Measurements from ENCODE around the gene PFKFB3.
"Not testable (repeated sequence)": the region's sequence is repeated elsewhere in the genome, so short reads cannot be mapped to it uniquely, and the experiment has no call there.

The PFKFB3 gene

DNA sequence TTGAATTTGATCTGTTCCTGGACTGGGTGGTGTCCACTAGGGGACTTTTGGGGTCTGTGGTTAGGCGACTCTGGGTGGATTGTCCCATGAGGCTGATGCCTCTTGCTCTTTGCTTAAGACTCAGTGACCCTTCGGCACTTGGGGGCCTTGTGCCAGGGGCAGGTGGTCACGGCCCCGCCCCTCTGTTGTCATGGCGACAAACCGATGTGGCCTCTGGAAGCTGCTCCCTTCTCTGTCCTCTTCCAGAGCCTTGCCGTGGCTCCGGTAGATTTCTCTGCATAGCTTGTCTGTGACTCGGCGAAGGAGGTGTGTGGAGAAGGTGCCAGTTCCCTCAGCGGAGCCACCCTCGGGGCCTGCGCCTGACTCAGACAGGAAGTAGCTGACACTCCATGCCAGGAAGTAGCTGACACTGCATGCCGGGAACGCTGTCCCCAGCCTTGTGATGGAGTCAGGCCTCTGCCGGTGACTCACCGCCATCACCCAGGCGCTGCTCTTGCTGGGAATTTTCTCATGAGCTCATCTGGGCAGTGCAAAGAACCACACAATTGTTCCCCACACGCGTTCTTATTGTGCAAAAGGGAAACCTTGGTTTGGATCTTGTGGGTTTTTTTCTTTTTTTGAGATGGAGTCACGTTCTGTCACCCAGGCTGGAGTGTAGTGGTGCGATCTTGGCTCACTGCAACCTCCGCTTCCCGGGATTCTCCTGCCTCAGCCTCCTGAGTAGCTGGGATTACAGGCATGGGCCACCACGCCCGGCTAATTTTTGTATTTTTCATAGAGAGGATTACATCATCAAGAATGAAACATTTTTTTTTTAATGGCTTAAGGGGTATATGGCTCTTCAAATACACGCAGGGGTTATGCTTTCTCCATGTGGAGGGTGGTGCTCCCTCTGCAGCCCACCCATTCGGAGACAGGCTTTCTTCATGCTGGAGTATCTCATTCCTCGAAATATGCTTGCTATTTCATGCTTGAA, 72.6 kb downstream of the PFKFB3 start:
- no peak for FAIRE-seq

GRCh38 chr10:6276356-6276755, 73.6 kb downstream of the PFKFB3 start:
- no peak for FAIRE-seq

DNA sequence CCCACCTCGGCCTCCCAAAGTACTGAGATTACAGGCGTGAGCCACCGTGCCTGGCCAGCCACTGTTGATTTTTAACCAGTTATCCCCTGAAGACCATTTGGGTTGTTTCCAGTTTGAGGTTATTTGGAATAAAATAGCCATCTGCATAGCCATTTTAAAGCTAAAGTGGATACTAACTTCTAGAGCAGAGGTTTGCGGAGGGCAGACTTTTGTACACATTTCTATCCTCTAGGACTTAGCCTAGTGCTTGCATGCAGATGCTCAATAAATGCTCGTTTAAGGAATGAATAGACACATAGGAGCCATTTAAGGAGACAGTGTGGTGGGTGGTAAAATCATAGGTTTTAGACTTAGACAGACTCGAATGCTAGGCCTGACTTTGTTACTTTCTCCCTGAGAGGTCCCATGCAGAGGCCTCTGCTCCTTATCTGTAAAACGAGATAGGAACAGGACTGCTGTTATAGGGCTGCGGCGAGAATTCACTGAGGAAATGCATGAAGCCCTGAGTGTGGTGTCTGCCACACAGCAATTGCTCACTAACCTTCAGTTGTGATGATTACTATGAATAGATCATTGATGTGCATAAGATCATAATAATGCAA, 75.9 kb downstream of the PFKFB3 start:
- no peak for FAIRE-seq

- FAIRE-seq: no peak
These were observed 77.0 kb downstream of the PFKFB3 start for GRCh38 chr10:6279540-6280267.

DNA sequence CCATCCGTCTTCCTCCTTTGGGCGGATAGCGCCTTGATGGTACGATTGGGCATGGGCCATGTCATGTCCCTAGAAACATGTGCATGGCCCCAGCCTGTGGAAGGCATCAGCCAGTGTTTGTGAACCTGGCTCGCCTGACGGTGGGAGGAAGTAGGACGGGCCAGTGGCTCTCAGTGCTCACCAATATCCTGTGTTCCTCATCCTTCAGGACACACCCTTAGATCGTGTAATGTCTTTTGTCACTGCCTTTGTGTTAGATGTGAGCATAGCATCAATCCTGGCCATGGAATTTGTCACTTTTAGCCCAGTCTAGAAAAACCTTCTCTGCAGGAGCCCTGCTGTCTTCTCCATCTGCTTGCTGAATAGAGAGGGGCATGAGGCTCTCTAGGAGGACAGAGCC, 77.6 kb downstream of the PFKFB3 start:
- no peak for FAIRE-seq

DNA sequence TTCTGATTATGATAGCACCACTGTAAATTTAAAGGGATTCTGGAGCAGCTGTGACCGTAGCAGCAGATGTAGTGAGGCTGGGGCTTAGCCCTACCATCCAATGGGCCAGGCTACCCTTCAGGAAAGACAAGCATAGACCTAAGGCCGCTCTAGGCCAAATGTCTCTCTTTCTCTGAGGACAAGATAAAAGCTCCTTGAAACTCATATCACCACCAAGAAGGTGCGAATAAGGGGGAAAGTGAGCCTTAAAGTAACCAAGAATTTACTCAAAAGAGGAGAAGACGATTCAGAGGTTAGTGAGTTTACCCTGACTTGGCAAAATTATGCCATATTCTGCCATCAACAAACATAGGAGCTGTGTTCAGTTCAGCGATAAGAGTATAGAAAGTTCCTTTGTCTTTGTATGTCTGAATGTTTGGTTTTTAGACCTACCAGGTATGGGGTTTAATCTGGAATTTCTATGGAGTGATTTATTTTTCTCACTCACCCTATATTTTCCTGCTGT, 79.8 kb downstream of the PFKFB3 start:
- no peak for FAIRE-seq

GRCh38 chr10:6283655-6284054, 80.9 kb downstream of the PFKFB3 start:
- FAIRE-seq: no peak

DNA sequence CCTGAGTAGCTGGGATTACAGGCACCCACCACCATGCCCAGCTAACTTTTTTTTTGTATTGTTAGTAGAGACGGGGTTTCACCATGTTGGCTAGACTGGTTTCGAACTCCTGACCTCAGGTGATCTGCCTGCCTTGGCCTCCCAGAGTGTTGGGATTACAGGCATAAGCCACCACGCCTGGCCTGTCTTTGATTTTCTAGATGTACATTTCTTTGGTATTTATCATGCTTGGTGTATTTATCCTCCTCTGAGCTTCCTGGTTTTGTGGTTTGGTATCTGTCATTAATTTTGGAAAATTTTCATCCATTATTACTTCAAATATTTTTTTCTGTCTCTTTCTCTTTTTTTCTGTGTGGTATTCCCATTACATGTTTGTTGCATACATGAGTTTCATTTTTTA, 87.9 kb downstream of the PFKFB3 start:
- not testable (repeated sequence) for FAIRE-seq

DNA sequence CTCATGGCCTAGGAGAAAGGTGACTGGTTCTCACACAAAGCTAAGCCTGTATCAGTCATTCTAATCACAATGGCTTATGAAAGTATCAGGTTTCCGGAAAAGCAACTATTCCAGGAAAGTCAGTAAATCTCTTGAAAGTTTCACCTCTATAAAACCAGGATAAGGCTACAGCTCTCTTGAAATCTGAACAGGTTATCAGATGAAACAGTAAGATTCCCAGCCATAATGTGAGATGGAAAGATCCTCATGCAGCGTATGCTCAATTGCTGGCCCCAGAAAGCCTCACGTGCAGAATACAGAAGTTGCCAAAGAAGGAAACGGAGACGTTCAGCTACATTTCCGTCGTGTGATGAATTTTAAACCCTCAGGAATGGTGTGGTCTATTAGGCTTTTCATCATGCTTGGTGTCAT, 90.0 kb downstream of the PFKFB3 start:
- FAIRE-seq: no peak

- FAIRE-seq: not testable (repeated sequence)
These were observed 93.7 kb downstream of the PFKFB3 start for GRCh38 chr10:6296425-6296824.

GRCh38 chr10:6296828-6297251, 94.1 kb downstream of the PFKFB3 start:
- no peak for FAIRE-seq

GRCh38 chr10:6297522-6297921, 94.8 kb downstream of the PFKFB3 start:
- FAIRE-seq: no peak

DNA sequence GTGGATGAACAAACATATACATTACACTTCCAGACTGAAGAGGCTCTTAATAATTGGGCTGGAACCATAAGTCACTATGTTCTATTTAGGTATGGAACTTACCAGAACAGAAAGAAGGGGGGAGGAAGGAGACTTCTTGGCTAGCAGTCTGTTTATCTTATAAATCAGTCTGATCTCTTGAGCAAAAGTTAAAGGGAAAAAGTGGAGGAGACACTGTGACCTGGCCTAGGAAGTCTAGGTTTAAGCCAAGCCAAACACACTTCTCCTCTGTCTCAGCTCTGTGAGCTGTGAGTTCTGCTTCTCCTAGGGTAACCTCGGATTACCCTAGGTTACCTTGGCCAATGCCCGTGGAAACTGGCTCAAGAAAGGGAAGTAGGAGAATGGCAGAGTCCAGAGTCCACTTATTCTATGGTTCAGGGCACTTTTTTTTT, 95.2 kb downstream of the PFKFB3 start:
- FAIRE-seq: no peak

DNA sequence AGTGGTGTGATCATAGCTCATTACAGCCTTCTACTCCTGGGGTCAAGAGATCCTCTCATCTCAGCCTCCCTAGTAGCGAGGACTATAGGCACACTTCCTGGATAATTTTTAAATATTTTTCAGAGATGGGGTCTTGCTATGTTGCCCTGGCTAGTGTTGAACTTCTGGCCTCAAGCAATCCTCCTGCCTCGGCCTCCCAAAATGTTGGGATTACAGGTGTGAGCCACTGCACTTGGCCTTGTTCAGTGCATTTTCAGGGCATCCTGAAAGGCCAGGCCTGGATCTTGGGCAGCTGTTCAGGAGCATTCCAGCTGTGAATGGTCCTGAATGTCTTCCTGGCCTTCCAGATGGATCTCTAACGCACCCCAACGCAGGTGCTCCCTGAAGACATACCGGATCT, 95.7 kb downstream of the PFKFB3 start:
- FAIRE-seq: no peak

- no peak for FAIRE-seq
These were observed 96.5 kb downstream of the PFKFB3 start for GRCh38 chr10:6299234-6299633.

GRCh38 chr10:6299743-6300105, 97.0 kb downstream of the PFKFB3 start:
- FAIRE-seq: no peak

DNA sequence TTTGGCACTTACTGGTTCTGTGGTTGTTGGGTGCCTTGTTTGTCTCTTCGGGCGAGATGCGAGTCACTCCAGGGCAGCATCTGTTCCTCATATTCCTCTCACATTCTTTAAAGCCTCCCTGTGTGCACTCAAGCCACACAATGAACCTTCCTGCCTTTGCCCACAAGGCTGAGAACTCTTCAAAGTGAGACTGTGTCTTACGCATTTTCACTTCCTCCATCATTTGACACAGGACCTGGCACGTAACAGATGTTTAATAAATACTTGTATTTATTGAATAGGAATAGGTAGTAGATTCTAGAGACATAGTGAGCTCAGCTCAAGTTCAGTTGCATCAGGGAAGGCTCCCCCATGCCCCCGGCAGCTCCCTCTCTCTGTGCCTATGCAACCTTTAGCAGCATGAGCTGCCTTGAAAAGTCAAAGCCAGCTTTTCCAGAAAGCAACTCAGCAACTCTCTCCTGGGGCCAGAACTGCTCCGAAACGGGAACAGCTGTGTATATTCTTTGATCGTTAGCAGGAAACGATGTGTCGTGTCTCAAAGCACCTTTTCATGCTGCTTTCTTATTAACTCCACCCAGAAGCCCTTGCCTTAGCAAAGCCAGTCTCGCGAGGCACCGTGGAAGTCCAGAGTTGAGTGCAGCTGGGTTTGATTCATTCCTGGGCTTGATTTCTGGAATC, 97.5 kb downstream of the PFKFB3 start:
- FAIRE-seq: no peak

- no peak for FAIRE-seq
These were observed 98.2 kb downstream of the PFKFB3 start for GRCh38 chr10:6300784-6301460.

GRCh38 chr10:6301488-6302075, 98.8 kb downstream of the PFKFB3 start:
- FAIRE-seq: no peak

Measured in TTC549 (cell line).